GM06990 (cell line): ENCODE data around the gene FAM234B.
"Not testable (repeated sequence)": the region's sequence is repeated elsewhere in the genome, so short reads cannot be mapped to it uniquely, and the experiment has no call there.

Experiments used
- DNase-seq: peaks from one replicate; pipeline ENCODE4 v3.0.0-alpha.2; 2011; ENCODE audit not compliant: insufficient read length; ENCODE audit errors: extremely low read depth
- H3K27me3 ChIP-seq: replicated peaks from 2 replicates; pipeline ENCODE4 v1.6.0; 2011; ENCODE audit warnings: low read length; ENCODE audit not compliant: control insufficient read depth, insufficient read depth
- H3K36me3 ChIP-seq: 2 replicates; pipeline ENCODE4 v1.5.1; 2011; ENCODE audit warnings: low read length; ENCODE audit not compliant: control insufficient read depth, insufficient read depth
- H3K4me3 ChIP-seq: replicated peaks from 2 replicates; pipeline ENCODE4 v1.5.1; 2011; ENCODE audit warnings: low read depth, mild to moderate bottlenecking, control low read depth, low read length
- TF ChIP-seq, protein P1 (sequence below): IDR thresholded peaks from 2 replicates; pipeline ENCODE4 v1.5.1; 2011; ENCODE audit warnings: low read length, control low read depth, mild to moderate bottlenecking, inconsistent platforms; ENCODE audit not compliant: insufficient read depth, poor library complexity, severe bottlenecking

Gene FAM234B

DNA sequence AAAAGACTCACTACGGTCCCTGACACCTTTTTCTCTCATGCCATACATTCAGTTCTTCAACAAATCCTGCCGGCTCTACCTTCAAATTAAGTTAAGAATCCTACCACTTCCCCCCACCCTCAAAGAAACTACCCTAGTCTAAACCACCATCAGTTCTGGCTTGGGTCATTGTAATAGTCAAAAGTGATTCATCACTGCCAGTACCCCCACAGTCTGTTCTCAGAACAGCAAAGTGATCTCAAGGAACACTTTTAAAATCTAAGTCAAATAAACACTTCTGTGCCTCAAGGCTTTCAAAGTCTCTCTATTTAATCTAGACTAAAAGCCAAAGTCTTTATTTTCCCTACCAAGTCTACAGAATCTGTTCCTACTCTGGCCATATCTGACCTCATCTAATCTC lies 12.0 kb upstream of the FAM234B start:
- DNase-seq = no peak
- H3K4me3 ChIP-seq = no peak overlapping the region
- H3K36me3 ChIP-seq = no peaks in the 10 kb centered on the region
- TF ChIP-seq, protein P1, sequence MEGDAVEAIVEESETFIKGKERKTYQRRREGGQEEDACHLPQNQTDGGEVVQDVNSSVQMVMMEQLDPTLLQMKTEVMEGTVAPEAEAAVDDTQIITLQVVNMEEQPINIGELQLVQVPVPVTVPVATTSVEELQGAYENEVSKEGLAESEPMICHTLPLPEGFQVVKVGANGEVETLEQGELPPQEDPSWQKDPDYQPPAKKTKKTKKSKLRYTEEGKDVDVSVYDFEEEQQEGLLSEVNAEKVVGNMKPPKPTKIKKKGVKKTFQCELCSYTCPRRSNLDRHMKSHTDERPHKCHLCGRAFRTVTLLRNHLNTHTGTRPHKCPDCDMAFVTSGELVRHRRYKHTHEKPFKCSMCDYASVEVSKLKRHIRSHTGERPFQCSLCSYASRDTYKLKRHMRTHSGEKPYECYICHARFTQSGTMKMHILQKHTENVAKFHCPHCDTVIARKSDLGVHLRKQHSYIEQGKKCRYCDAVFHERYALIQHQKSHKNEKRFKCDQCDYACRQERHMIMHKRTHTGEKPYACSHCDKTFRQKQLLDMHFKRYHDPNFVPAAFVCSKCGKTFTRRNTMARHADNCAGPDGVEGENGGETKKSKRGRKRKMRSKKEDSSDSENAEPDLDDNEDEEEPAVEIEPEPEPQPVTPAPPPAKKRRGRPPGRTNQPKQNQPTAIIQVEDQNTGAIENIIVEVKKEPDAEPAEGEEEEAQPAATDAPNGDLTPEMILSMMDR = no peak
- no peaks in the 10 kb centered on the region for H3K27me3 ChIP-seq

DNA sequence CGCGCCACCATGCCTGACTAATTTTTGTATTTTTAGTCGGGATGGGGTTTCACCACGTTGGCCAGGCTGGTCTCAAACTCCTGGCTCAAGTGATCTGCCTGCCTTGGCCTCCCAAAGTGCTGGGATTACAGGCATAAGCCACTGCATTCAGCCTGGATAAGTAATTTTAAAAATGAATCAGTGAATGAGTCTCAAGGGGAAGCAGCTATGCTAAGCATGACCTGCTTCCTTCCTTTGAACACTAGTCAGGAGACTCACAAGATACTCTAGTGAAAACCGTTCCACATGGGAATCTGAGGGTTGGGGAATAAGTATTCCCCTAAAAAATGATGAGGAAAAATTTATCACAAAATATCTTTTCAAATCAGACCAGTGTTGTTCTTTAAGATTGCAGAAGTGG lies 10.7 kb upstream of the FAM234B start:
- TF ChIP-seq, protein P1 = no peak
- Histone ChIP-seq H3K4me3 (no peak overlapping the region), H3K36me3 (no peaks in the 10 kb centered on the region), H3K27me3 (no peaks in the 10 kb centered on the region)
- DNase-seq = no peak

DNA sequence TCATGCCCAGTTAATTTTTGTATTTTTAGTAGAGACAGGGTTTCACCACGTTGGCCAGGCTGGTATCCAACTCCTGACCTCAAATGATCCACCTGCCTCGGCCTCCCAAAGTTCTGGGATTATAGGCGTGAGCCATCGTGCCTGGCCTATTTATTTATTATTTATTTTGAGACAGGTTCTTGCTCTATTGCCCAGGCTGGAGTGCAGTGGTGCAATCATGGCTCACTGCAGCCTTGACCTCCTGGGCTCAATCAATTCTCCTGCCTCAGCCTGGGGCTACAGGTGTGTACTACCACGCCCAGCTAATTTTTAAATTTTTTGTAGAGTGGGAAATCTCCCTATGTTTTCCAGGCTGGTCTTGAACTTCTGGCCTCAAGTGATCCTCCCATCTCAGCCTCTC lies 8.8 kb upstream of the FAM234B start:
- not testable (repeated sequence) for H3K36me3 ChIP-seq, H3K4me3 ChIP-seq, H3K27me3 ChIP-seq, DNase-seq

DNA sequence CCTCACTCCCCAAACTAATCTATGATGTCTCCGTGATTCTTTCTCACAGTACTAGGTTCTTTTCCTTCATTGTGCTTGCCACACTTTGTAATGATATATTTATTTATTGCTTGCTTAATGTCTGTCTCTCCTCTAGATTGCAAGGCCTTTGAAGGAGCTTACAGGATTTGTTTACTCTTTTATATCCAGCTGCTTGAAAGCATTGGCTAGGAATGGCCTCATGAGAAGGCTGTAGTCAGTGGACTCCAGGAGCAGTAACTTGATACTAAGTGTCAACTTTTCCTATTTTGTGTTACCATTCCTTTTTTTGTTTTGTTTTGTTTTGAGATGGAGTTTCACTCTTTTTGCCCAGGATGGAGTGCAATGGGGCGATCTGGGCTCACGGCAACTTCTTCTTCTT lies 7.3 kb upstream of the FAM234B start:
- TF ChIP-seq, protein P1 = no peak
- H3K36me3 ChIP-seq = no peaks in the 10 kb centered on the region
- DNase-seq = no peak
- H3K4me3 ChIP-seq = no peak overlapping the region
- H3K27me3 ChIP-seq = no peaks in the 10 kb centered on the region; the same call in 1 of the 2 replicates

DNA sequence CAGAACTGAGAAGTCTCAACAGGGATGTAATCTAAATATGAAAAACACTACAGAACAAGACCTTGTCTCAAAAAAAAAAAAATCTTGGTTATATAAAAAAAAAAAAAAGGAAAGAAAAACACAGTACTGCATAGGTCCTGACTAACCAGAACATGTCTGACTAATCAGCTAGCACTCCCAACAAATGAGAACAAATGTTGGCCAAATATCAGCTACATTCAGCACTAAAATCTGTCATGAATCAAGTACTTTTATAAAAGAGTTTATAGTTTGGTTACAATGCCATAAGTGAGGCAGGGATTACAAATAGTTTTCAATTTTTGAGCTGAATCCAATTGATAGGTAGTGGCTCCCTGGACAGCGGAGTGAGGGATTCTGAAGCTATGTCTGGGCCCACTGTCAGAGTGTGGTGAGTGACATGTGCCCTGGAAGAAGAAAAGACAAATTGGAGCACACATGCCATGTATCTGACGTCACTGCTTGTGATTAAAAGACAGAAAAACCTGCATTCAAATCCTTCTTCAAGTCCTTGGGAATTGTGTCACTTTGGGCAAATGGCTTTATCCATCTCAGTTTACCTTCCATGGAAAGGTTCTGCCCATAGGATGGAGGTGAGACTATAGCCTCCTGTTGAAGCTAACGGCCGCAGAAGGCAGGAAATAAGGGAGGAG lies 5.6 kb upstream of the FAM234B start:
- no peaks in the 10 kb centered on the region for H3K36me3 ChIP-seq
- no peak overlapping the region for H3K4me3 ChIP-seq
- H3K27me3 ChIP-seq = no peaks in the 10 kb centered on the region; the same call in 1 of the 2 replicates
- DNase-seq = no peak
- TF ChIP-seq, protein P1 = no peak

DNA sequence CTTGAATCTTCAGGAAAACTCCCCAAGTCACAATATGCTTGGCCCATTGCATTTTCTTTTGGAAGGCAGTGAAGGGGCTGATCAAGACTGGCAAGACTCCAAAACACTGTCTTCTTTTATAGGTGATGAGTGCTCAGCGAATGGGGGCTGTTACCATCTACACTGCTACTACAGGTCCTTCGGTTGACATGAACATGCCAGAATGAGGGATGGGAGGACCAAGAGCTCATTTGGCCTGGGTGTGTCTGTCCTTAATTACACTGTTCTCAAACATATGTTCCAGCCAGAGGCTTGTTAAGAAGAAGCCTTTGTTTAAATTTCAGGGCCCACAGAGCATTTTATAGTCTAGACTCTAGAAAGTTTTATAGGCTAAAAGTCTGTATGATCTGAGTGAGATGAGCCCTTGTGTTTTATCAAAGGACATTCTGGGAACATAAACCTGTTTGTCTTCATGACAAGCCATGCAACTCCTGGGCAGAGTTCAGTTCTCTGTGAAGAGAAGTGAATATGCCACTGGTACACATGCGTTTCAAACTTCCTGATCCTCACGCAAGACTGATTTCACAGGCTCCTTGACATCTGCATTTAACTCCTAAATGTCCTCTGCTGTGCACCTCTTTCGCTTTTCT lies 4.7 kb upstream of the FAM234B start:
- no peaks in the 10 kb centered on the region for H3K36me3 ChIP-seq
- H3K4me3 ChIP-seq = no peak overlapping the region
- TF ChIP-seq, protein P1 = no peak
- peaks cover 1% of the 10 kb centered on the region; the same call in 1 of the 2 replicates for H3K27me3 ChIP-seq
- no peak for DNase-seq
